ENCODE data around the gene FUT1. TPM values are rescaled to one million over a fixed set of nuclear protein-coding genes. Genes with fewer than 3 reads are reported as not detected.
"Not testable (repeated sequence)": the region's sequence is repeated elsewhere in the genome, so short reads cannot be mapped to it uniquely, and the experiment has no call there.

The FUT1 gene
- total and polyA plus RNA-seq, 11 donors = 1.8 to 6.2 (median 2.7) TPM

DNA sequence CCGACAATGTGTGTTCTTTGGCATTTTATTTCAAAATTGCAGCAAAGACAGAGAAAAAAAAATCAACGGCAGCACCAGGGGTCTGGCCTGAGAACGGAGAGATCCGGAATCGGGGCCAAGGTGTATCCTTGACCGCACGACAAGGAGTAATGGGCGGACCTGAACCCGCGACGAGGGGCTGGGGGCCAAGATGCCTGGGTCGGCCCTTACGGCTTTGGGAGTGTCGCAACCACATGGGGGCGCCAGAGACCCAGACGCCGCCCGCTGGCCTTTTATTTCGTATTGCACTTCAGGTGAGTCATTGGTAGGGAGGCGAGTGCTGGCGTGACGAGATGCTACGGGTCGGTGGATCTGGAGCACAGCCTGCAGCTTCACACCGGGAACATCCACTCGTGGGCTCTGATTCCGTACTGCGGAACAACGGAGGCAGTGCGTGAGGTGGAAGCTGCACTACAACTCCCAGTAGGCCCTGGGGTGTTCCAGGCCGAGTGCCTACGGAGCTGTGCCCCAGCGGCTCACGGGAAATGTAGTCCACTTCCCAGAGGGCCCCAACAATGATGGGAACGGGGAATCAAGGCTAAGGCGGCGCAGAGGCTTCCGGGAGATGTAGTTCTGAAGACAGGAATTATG lies 42.7 kb upstream of the FUT1 start:
- DNase-seq (peak; percentile 92 to 95 (median 94)), ATAC-seq (peak; percentile 98 to 99 (median 99))
- WGBS, 4 donors = 2 to 4% (median 2%) methylated on average over 25 to 38 of the region's 38 CpGs
- Histone ChIP-seq H3K4me1 (peaks cover 0 to 13% (median 7%) of the 10 kb centered on the region in 12 donors), H3K27ac (peak overlapping the region; percentile 7 to 91 (median 74)), H3K36me3 (peaks cover 0 to 5% (median 0%) of the 10 kb centered on the region in 9 donors), H3K9me3 (no peaks in the 10 kb centered on the region), H3K4me3 (peak overlapping the region in 11 of 12 donors; percentile 24 to 74 (median 57)), H3K27me3 (no peaks in the 10 kb centered on the region)
- intact Hi-C loops (cut with DNase I) = loop anchor here (1.0 to 10.0 kb wide), 11 partner anchors 18 to 180 kb away; partner anchors contain the start of genes FTL (in 2 of the 10), HSD17B14 (in 2 of the 10) and CA11 (in 1 of the 10)
- TF ChIP-seq, protein P1, sequence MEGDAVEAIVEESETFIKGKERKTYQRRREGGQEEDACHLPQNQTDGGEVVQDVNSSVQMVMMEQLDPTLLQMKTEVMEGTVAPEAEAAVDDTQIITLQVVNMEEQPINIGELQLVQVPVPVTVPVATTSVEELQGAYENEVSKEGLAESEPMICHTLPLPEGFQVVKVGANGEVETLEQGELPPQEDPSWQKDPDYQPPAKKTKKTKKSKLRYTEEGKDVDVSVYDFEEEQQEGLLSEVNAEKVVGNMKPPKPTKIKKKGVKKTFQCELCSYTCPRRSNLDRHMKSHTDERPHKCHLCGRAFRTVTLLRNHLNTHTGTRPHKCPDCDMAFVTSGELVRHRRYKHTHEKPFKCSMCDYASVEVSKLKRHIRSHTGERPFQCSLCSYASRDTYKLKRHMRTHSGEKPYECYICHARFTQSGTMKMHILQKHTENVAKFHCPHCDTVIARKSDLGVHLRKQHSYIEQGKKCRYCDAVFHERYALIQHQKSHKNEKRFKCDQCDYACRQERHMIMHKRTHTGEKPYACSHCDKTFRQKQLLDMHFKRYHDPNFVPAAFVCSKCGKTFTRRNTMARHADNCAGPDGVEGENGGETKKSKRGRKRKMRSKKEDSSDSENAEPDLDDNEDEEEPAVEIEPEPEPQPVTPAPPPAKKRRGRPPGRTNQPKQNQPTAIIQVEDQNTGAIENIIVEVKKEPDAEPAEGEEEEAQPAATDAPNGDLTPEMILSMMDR (IDR thresholded peaks at IDR 0.05) = peak; percentile 88 to 100 (median 98)
- peak in 1 of 2 donors; percentile 31 for TF ChIP-seq POLR2A (IDR thresholded peaks at IDR 0.05)

- DNase-seq (no peak), ATAC-seq (no peak)
- Histone ChIP-seq H3K4me1 (peaks cover 0 to 13% (median 7%) of the 10 kb centered on the region in 12 donors), H3K27me3 (no peaks in the 10 kb centered on the region), H3K27ac (peak overlapping the region in 2 of 12 donors; percentile 77 to 91), H3K36me3 (no peaks in the 10 kb centered on the region), H3K4me3 (no peak overlapping the region), H3K9me3 (no peaks in the 10 kb centered on the region)
- WGBS, 4 donors = 85 to 93% (median 87%) methylated on average over 6 of the region's 6 CpGs
- intact Hi-C loops (cut with DNase I) = loop anchor here in 6 of 10 donors (2.0 to 10.0 kb wide), 6 partner anchors 19 to 181 kb away; partner anchors contain the start of genes CA11 (in 1 of the 6) and HSD17B14 (in 1 of the 6)
- no peak for TF ChIP-seq POLR2A (IDR thresholded peaks at IDR 0.05)
- TF ChIP-seq, protein P1 (IDR thresholded peaks at IDR 0.05) = no peak
Observed at GRCh38 chr19:48794291-48794690, 41.9 kb upstream of the FUT1 start.

DNA sequence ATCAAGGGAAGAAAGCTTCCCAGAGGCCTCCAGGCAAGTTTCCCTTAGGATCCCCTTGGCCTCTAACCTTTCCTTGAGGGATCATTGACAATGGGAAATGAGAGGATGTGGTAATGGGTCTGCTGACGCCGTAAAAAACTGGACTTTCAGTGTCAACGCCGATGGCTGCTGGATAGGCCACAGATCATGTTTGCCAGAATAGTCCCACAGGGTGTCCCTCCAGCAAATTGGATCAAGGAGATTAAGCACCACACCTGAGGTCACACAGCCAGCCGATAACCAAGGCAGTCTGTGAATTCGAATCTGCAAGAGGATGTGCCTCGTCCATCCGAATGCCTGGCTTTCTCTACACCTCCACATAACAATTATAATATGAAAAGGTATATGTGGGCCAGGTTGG lies 40.8 kb upstream of the FUT1 start:
- 72 to 85% (median 74%) methylated on average over 8 of the region's 8 CpGs for WGBS, 4 donors

DNA sequence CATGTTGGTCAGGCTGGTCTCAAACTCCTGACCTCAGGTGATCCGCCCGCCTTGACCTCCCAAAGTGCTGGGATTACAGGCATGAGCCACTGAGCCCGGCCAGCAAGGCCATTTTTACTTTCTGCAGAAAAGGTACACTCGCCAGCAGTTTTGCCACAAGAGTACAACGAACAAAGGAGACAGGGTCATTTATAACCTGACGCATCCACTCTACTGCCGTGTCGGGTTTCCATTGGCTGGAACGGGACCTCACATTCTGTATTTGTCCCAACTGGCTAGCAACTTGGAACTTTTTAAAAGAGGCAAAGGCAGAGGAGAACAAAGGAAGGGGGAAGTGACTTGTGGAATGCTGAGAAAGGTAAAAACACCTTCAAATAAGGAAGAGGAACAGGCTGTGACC lies 34.9 kb upstream of the FUT1 start:
- not testable (repeated sequence) for ATAC-seq

More for the DNA sequence above, 40.8 kb upstream of the FUT1 start:
- Histone ChIP-seq H3K9me3 (no peaks in the 10 kb centered on the region), H3K36me3 (no peaks in the 10 kb centered on the region), H3K27ac (no peak overlapping the region), H3K4me1 (peaks cover 0 to 13% (median 7%) of the 10 kb centered on the region in 12 donors), H3K27me3 (no peaks in the 10 kb centered on the region), H3K4me3 (no peak overlapping the region)
- TF ChIP-seq POLR2A (IDR thresholded peaks at IDR 0.05) = no peak
- TF ChIP-seq, protein P1 (IDR thresholded peaks at IDR 0.05) = no peak
- DNase-seq (no peak), ATAC-seq (no peak)
- intact Hi-C loops (cut with DNase I) = loop anchor here in 3 of 10 donors (5.0 to 10.0 kb wide), 3 partner anchors 148 to 182 kb away; partner anchors contain the start of gene CA11 (in 1 of the 3)

GRCh38 chr19:48786422-48786821 lies 34.0 kb upstream of the FUT1 start:
- H3K36me3 ChIP-seq, H3K27ac ChIP-seq, H3K27me3 ChIP-seq, H3K4me3 ChIP-seq, H3K9me3 ChIP-seq, DNase-seq, ATAC-seq: not testable (repeated sequence)
- H3K4me1 ChIP-seq = peaks cover 0 to 14% (median 2%) of the 10 kb centered on the region in 12 donors
- 95 to 97% (median 96%) methylated on average over 7 of the region's 7 CpGs for WGBS, 4 donors
- intact Hi-C loops (cut with DNase I) = loop anchor here in 7 of 10 donors (5.0 to 10.0 kb wide), 4 partner anchors 109 to 186 kb away; partner anchors contain the start of genes NTN5 (in 2 of the 7) and CA11 (in 1 of the 7)

More for the DNA sequence above, 34.9 kb upstream of the FUT1 start:
- not testable (repeated sequence) for H3K4me1 ChIP-seq, H3K4me3 ChIP-seq, H3K9me3 ChIP-seq, DNase-seq, H3K27me3 ChIP-seq, H3K27ac ChIP-seq, H3K36me3 ChIP-seq
- 87 to 92% (median 89%) methylated on average over 9 of the region's 9 CpGs for WGBS, 4 donors
- intact Hi-C loops (cut with DNase I) = loop anchor here in 7 of 10 donors (5.0 to 10.0 kb wide), 4 partner anchors 110 to 185 kb away; partner anchors contain the start of genes NTN5 (in 2 of the 7) and CA11 (in 1 of the 7)

All from heart left ventricle (tissue), 16 donors.